ENCODE results near the gene PRKCA.

The PRKCA gene

GRCh38 chr17:66460558-66460957 is 158.1 kb downstream of the PRKCA start:
- Mint-ChIP-seq H3K27me3 (no peaks in the 10 kb centered on the region), H3K4me1 (ENCODE audit: low read depth) (peaks cover 56% of the 10 kb centered on the region)

GRCh38 chr17:66461343-66461995 is 159.1 kb downstream of the PRKCA start:
- peaks cover 27% of the 10 kb centered on the region for H3K36me3 Mint-ChIP-seq
- H3K4me3 Mint-ChIP-seq: no peak overlapping the region
- no peaks in the 10 kb centered on the region for H3K9me3 Mint-ChIP-seq (ENCODE audit: low read depth)
- H3K4me1 Mint-ChIP-seq (ENCODE audit: low read depth): peaks cover 62% of the 10 kb centered on the region
- no peak overlapping the region for H3K27ac Mint-ChIP-seq
- H3K27me3 Mint-ChIP-seq: no peaks in the 10 kb centered on the region

More at GRCh38 chr17:66460558-66460957, 158.1 kb downstream of the PRKCA start:
- Mint-ChIP-seq H3K4me3 (no peak overlapping the region), H3K9me3 (ENCODE audit: low read depth) (no peaks in the 10 kb centered on the region), H3K27ac (no peak overlapping the region), H3K36me3 (peaks cover 30% of the 10 kb centered on the region)

- Mint-ChIP-seq H3K9me3 (ENCODE audit: low read depth) (no peaks in the 10 kb centered on the region), H3K27ac (no peak overlapping the region), H3K27me3 (no peaks in the 10 kb centered on the region), H3K4me1 (ENCODE audit: low read depth) (peaks cover 67% of the 10 kb centered on the region), H3K36me3 (peaks cover 23% of the 10 kb centered on the region), H3K4me3 (no peak overlapping the region)
These were observed 159.6 kb downstream of the PRKCA start for GRCh38 chr17:66462010-66462409.

GRCh38 chr17:66464921-66465320 is 162.5 kb downstream of the PRKCA start:
- H3K4me1 Mint-ChIP-seq (ENCODE audit: low read depth): peaks cover 83% of the 10 kb centered on the region
- no peaks in the 10 kb centered on the region for H3K27me3 Mint-ChIP-seq
- H3K27ac Mint-ChIP-seq: peak overlapping the region; percentile 17
- H3K36me3 Mint-ChIP-seq: peaks cover 10% of the 10 kb centered on the region
- H3K9me3 Mint-ChIP-seq (ENCODE audit: low read depth): no peaks in the 10 kb centered on the region
- no peak overlapping the region for H3K4me3 Mint-ChIP-seq

GRCh38 chr17:66465701-66466100 is 163.3 kb downstream of the PRKCA start:
- Mint-ChIP-seq H3K27ac (peak overlapping the region; percentile 23), H3K4me1 (ENCODE audit: low read depth) (peaks cover 81% of the 10 kb centered on the region), H3K9me3 (ENCODE audit: low read depth) (no peaks in the 10 kb centered on the region), H3K27me3 (no peaks in the 10 kb centered on the region), H3K4me3 (no peak overlapping the region), H3K36me3 (peaks cover 10% of the 10 kb centered on the region)

GRCh38 chr17:66466106-66466820 is 163.8 kb downstream of the PRKCA start:
- Mint-ChIP-seq H3K27ac (peak overlapping the region; percentile 95), H3K36me3 (peaks cover 10% of the 10 kb centered on the region), H3K4me3 (peak overlapping the region; percentile 76)

GRCh38 chr17:66466840-66467367 is 164.5 kb downstream of the PRKCA start:
- Mint-ChIP-seq H3K9me3 (ENCODE audit: low read depth) (no peaks in the 10 kb centered on the region), H3K27ac (peak overlapping the region; percentile 95), H3K36me3 (peaks cover 10% of the 10 kb centered on the region), H3K4me3 (peak overlapping the region; percentile 76), H3K27me3 (no peaks in the 10 kb centered on the region), H3K4me1 (ENCODE audit: low read depth) (peaks cover 84% of the 10 kb centered on the region)

More at GRCh38 chr17:66466106-66466820, 163.8 kb downstream of the PRKCA start:
- Mint-ChIP-seq H3K9me3 (ENCODE audit: low read depth) (no peaks in the 10 kb centered on the region), H3K4me1 (ENCODE audit: low read depth) (peaks cover 84% of the 10 kb centered on the region), H3K27me3 (no peaks in the 10 kb centered on the region)

- peak overlapping the region; percentile 95 for H3K27ac Mint-ChIP-seq
- peak overlapping the region; percentile 30 for H3K4me3 Mint-ChIP-seq
- no peaks in the 10 kb centered on the region for H3K27me3 Mint-ChIP-seq
- H3K4me1 Mint-ChIP-seq (ENCODE audit: low read depth): peaks cover 83% of the 10 kb centered on the region
- H3K36me3 Mint-ChIP-seq: peaks cover 10% of the 10 kb centered on the region
- no peaks in the 10 kb centered on the region for H3K9me3 Mint-ChIP-seq (ENCODE audit: low read depth)
These were observed 165.4 kb downstream of the PRKCA start for GRCh38 chr17:66467766-66468165.

GRCh38 chr17:66468241-66469087 is 166.1 kb downstream of the PRKCA start:
- Mint-ChIP-seq H3K27me3 (no peaks in the 10 kb centered on the region), H3K4me3 (peak overlapping the region; percentile 36), H3K36me3 (peaks cover 15% of the 10 kb centered on the region), H3K27ac (peak overlapping the region; percentile 95), H3K9me3 (ENCODE audit: low read depth) (no peaks in the 10 kb centered on the region), H3K4me1 (ENCODE audit: low read depth) (peaks cover 82% of the 10 kb centered on the region)

GRCh38 chr17:66469088-66469442 is 166.7 kb downstream of the PRKCA start:
- Mint-ChIP-seq H3K36me3 (peaks cover 10% of the 10 kb centered on the region), H3K27me3 (no peaks in the 10 kb centered on the region), H3K9me3 (ENCODE audit: low read depth) (no peaks in the 10 kb centered on the region), H3K4me1 (ENCODE audit: low read depth) (peaks cover 79% of the 10 kb centered on the region), H3K4me3 (no peak overlapping the region), H3K27ac (peak overlapping the region; percentile 95)

- Mint-ChIP-seq H3K36me3 (peaks cover 9% of the 10 kb centered on the region), H3K27me3 (no peaks in the 10 kb centered on the region), H3K4me1 (ENCODE audit: low read depth) (peaks cover 77% of the 10 kb centered on the region), H3K27ac (peak overlapping the region; percentile 95), H3K9me3 (ENCODE audit: low read depth) (no peaks in the 10 kb centered on the region), H3K4me3 (no peak overlapping the region)
These were observed 167.0 kb downstream of the PRKCA start for GRCh38 chr17:66469461-66469860.

GRCh38 chr17:66469890-66470289 is 167.5 kb downstream of the PRKCA start:
- peaks cover 77% of the 10 kb centered on the region for H3K4me1 Mint-ChIP-seq (ENCODE audit: low read depth)
- H3K27me3 Mint-ChIP-seq: no peaks in the 10 kb centered on the region
- H3K9me3 Mint-ChIP-seq (ENCODE audit: low read depth): no peaks in the 10 kb centered on the region
- no peak overlapping the region for H3K4me3 Mint-ChIP-seq
- no peak overlapping the region for H3K27ac Mint-ChIP-seq
- H3K36me3 Mint-ChIP-seq: peaks cover 9% of the 10 kb centered on the region

- Mint-ChIP-seq H3K4me3 (no peak overlapping the region), H3K9me3 (ENCODE audit: low read depth) (no peaks in the 10 kb centered on the region), H3K36me3 (peaks cover 17% of the 10 kb centered on the region), H3K27ac (peak overlapping the region; percentile 34), H3K27me3 (no peaks in the 10 kb centered on the region), H3K4me1 (ENCODE audit: low read depth) (peaks cover 75% of the 10 kb centered on the region)
These were observed 169.7 kb downstream of the PRKCA start for GRCh38 chr17:66472123-66472522.

- no peak overlapping the region for H3K4me3 Mint-ChIP-seq
- H3K36me3 Mint-ChIP-seq: peaks cover 23% of the 10 kb centered on the region
- peaks cover 4% of the 10 kb centered on the region for H3K9me3 Mint-ChIP-seq (ENCODE audit: low read depth)
- H3K27me3 Mint-ChIP-seq: no peaks in the 10 kb centered on the region
- H3K27ac Mint-ChIP-seq: no peak overlapping the region
- H3K4me1 Mint-ChIP-seq (ENCODE audit: low read depth): peaks cover 59% of the 10 kb centered on the region
These were observed 171.8 kb downstream of the PRKCA start for GRCh38 chr17:66474258-66474657.
